ENCODE results near the gene DPPA2. TPM values are rescaled to one million over a fixed set of nuclear protein-coding genes. Genes with fewer than 3 reads are reported as not detected.

Gene DPPA2
- total RNA-seq, 1 donor, result not detected

DNA sequence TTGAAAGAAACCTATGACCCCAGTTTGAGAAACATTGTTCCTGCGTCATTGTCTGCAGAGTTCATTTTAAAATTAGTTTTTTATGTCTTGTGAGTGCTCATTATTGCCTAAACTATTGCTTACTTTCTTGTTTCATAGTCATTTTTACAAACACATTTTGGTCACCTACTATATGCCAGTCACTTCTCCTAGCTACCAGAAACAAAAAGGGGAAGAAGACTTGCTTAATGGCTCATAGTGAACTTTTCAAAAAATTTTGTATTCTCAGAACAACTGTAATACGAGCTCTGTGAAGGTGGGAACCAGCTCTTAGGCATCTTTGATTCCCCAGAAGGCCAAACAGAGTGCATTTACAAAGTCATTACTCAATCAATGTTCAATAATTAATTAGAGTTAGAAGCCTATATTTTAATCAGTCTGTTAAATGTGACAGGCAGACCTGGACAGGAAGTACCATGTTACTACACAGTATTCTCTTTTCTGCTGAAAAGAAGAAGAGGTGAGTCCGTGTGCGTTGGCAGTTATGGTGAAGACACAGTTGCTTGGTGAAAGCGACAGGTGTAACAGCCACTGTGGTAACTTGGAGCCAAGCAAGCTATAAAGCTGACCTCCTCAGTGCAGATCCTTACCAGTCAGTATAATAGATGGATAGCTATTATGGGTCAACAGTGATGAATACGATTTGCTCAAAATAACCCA, 46.6 kb downstream of the DPPA2 start:
- H3K9me3 ChIP-seq (ENCODE audit: low read depth, low read length), result no peaks in the 10 kb centered on the region
- H3K4me1 ChIP-seq (ENCODE audit: insufficient read depth, low read length), result no peaks in the 10 kb centered on the region
- H3K27me3 ChIP-seq (ENCODE audit: insufficient read depth, low read length), result no peaks in the 10 kb centered on the region
- H3K4me3 ChIP-seq (ENCODE audit: low read length), result no peak overlapping the region

DNA sequence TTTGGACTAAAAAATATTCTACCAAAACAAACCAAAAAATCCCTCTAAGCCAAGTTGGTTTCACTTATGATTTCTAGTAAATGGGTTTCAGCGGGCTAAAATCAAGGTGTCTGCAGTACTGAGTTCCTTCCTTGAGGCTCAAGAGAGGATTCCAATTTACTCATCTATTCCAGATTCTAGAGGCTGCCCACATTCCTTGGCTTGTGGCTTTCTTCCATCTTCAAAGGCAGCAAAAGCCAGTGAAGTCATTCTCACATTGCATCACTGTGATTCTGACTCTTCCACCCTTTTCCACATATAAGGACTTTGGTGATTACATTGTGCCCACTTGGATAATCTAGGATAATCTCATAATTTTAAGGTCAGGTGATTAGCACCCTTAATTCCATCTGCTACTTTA, 48.1 kb downstream of the DPPA2 start:
- Histone ChIP-seq H3K9me3 (ENCODE audit: low read depth, low read length) (no peaks in the 10 kb centered on the region), H3K4me1 (ENCODE audit: insufficient read depth, low read length) (no peaks in the 10 kb centered on the region), H3K4me3 (ENCODE audit: low read length) (no peak overlapping the region), H3K27me3 (ENCODE audit: insufficient read depth, low read length) (no peaks in the 10 kb centered on the region)

DNA sequence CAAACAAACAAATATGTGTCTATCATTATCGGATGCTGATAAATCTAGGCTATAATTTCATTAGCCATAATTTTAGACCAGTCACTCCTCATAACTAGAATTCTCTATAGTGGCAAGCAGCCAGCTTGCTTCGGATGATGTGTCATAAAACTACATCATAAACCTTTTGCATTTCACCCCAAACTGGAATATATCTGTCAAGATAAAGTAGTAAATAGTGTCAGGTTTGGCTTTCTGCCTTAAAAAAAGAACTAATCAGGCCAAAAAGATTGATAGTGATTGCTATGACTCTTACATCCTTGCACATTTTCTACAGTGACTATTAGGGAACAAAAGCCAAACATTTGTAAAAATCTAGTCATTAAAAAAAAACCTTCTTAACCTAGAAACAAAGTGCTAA, 51.0 kb downstream of the DPPA2 start:
- Histone ChIP-seq H3K27me3 (ENCODE audit: insufficient read depth, low read length) (no peaks in the 10 kb centered on the region), H3K4me1 (ENCODE audit: insufficient read depth, low read length) (no peaks in the 10 kb centered on the region), H3K4me3 (ENCODE audit: low read length) (no peak overlapping the region)

DNA sequence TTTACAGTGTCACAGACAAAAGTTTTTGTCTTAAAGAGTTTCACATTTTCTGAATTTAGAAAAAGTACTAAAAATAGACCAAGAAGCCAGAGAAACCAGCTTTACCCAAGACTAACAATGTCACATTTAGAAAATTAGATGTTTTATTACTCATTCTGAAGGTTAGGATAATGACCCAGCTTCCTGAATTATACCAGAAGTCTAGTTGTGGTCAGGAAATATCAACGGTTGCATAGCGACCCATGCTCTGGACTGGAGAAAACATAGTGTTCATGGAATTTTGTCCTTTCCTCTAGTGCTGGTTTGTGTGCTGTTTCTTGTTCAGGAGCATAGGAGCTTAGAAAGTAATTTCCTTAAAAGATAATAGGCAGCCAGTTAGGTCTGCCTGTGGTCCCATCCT, 59.0 kb downstream of the DPPA2 start:
- no peaks in the 10 kb centered on the region for H3K27me3 ChIP-seq (ENCODE audit: insufficient read depth, low read length)
- H3K9me3 ChIP-seq (ENCODE audit: low read depth, low read length), result no peaks in the 10 kb centered on the region
- no peak overlapping the region for H3K4me3 ChIP-seq (ENCODE audit: low read length)
- no peaks in the 10 kb centered on the region for H3K4me1 ChIP-seq (ENCODE audit: insufficient read depth, low read length)

More for the DNA sequence above, 51.0 kb downstream of the DPPA2 start:
- H3K9me3 ChIP-seq (ENCODE audit: low read depth, low read length), result no peaks in the 10 kb centered on the region

DNA sequence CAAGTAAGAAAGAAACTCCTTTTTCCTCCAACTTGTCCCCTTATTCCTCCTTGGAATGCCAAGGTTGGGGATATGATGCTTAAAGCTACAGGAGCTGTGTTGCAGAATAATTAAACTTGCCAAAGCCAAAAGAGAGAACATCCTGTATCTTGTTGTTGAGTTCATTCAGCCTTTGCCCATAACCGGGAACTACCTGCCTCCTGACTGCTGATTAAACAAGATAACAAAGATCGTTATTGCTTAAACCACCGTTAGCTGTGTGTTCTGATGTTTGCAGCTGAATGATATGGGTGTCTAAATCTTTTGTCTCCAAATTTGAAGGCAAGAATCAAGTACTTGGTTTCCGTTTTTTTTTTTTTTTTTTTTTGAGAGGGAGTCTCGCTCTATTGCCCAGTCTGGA, 61.5 kb downstream of the DPPA2 start:
- Histone ChIP-seq H3K4me3 (ENCODE audit: low read length) (no peak overlapping the region), H3K4me1 (ENCODE audit: insufficient read depth, low read length) (no peaks in the 10 kb centered on the region), H3K27me3 (ENCODE audit: insufficient read depth, low read length) (no peaks in the 10 kb centered on the region), H3K9me3 (ENCODE audit: low read depth, low read length) (no peaks in the 10 kb centered on the region)

DNA sequence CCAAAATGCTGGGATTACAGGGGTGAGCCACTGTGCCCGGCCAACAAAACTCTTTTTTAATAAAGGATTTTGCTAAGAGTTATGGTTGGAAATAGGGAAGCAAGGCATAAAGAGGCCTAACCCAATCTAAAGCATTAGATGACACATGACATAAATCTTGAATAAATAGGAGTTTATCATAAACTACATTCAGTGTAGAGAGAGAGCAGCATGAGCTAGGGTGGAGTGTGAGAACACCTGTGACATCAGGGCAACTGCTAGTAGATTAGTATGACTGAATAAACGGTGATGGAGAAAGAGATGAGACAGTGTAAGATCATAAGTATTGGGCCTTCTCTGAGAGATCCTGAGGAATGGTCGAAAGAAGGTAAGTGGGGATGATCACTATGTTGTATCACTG, 63.7 kb downstream of the DPPA2 start:
- Histone ChIP-seq H3K27me3 (ENCODE audit: insufficient read depth, low read length) (no peaks in the 10 kb centered on the region), H3K9me3 (ENCODE audit: low read depth, low read length) (no peaks in the 10 kb centered on the region), H3K4me3 (ENCODE audit: low read length) (no peak overlapping the region), H3K4me1 (ENCODE audit: insufficient read depth, low read length) (no peaks in the 10 kb centered on the region)

Other genes with a start within 250 kb of the DPPA2 start
- gene MORC1, start 198.4 kb downstream of the DPPA2 start, total RNA-seq, result 0.84 TPM
- gene C3orf85, start 179.8 kb downstream of the DPPA2 start, total RNA-seq, result not detected
- gene DPPA4, start 21.0 kb upstream of the DPPA2 start, total RNA-seq, result 2.9 TPM

Data from mononuclear cell (primary cell).